Measurements from ENCODE around the gene ARHGAP15.

Gene ARHGAP15

GRCh38 chr2:143674051-143674450 lies 544.8 kb downstream of the ARHGAP15 start:
- no peak for DNase-seq

- no peak for DNase-seq
These were observed 545.8 kb downstream of the ARHGAP15 start for GRCh38 chr2:143675021-143675420.

GRCh38 chr2:143679617-143680016 lies 550.4 kb downstream of the ARHGAP15 start:
- peak in 2 of 3 experiments; percentile 36 to 80 for DNase-seq

- DNase-seq: no peak
These were observed 551.7 kb downstream of the ARHGAP15 start for GRCh38 chr2:143680885-143681405.

GRCh38 chr2:143682436-143683055 lies 553.3 kb downstream of the ARHGAP15 start:
- DNase-seq: no peak

- peak in 1 of 3 experiments; percentile 36 for DNase-seq
These were observed 554.8 kb downstream of the ARHGAP15 start for GRCh38 chr2:143683977-143684376.

- DNase-seq: peak in 2 of 3 experiments; percentile 37 to 74
These were observed 555.5 kb downstream of the ARHGAP15 start for GRCh38 chr2:143684551-143685320.

GRCh38 chr2:143685421-143686078 lies 556.3 kb downstream of the ARHGAP15 start:
- peak in 2 of 3 experiments; percentile 57 to 90 for DNase-seq

- DNase-seq: peak in 2 of 3 experiments; percentile 26 to 35
These were observed 557.5 kb downstream of the ARHGAP15 start for GRCh38 chr2:143686585-143687164.

GRCh38 chr2:143688248-143688647 lies 559.0 kb downstream of the ARHGAP15 start:
- no peak for DNase-seq

GRCh38 chr2:143688815-143689214 lies 559.6 kb downstream of the ARHGAP15 start:
- DNase-seq: no peak

- no peak for DNase-seq
These were observed 560.3 kb downstream of the ARHGAP15 start for GRCh38 chr2:143689541-143689940.

GRCh38 chr2:143690235-143690634 lies 561.0 kb downstream of the ARHGAP15 start:
- DNase-seq: no peak

GRCh38 chr2:143691121-143691520 lies 561.9 kb downstream of the ARHGAP15 start:
- peak in 1 of 3 experiments; percentile 3 for DNase-seq

GRCh38 chr2:143692162-143692561 lies 562.9 kb downstream of the ARHGAP15 start:
- DNase-seq: no peak

- no peak for DNase-seq
These were observed 563.7 kb downstream of the ARHGAP15 start for GRCh38 chr2:143692967-143693366.

- peak in 1 of 3 experiments; percentile 13 for DNase-seq
These were observed 565.1 kb downstream of the ARHGAP15 start for GRCh38 chr2:143694335-143694734.

GRCh38 chr2:143696651-143697050 lies 567.4 kb downstream of the ARHGAP15 start:
- DNase-seq: no peak

GRCh38 chr2:143697744-143698143 lies 568.5 kb downstream of the ARHGAP15 start:
- no peak for DNase-seq

GRCh38 chr2:143698352-143698751 lies 569.1 kb downstream of the ARHGAP15 start:
- no peak for DNase-seq

GRCh38 chr2:143698888-143699570 lies 569.8 kb downstream of the ARHGAP15 start:
- DNase-seq: no peak

- no peak for DNase-seq
These were observed 571.6 kb downstream of the ARHGAP15 start for GRCh38 chr2:143700865-143701264.

Data from NCI-H1417 (cell line).